IPS-15b (cell line): ENCODE measurements around the gene HCLS1.

Experiments
- H3K27me3 ChIP-seq: one replicate; pipeline ENCODE4 v1.6.1; 2013; ENCODE audit warnings: low read length; ENCODE audit not compliant: control insufficient read depth, insufficient read depth
- H3K36me3 ChIP-seq: one replicate; pipeline ENCODE4 v1.6.1; 2013; ENCODE audit warnings: low read length; ENCODE audit not compliant: control insufficient read depth, insufficient read depth
- H3K4me1 ChIP-seq: one replicate; pipeline ENCODE4 v1.6.1; 2013; ENCODE audit warnings: mild to moderate bottlenecking, low read length; ENCODE audit not compliant: control insufficient read depth, insufficient read depth
- H3K4me3 ChIP-seq: one replicate; pipeline ENCODE4 v1.5.1; 2013; ENCODE audit warnings: low read depth, low read length
- H3K9ac ChIP-seq: one replicate; pipeline ENCODE4 v1.6.1; 2013; ENCODE audit warnings: low read depth, mild to moderate bottlenecking, low read length
- H3K9me3 ChIP-seq: one replicate; pipeline ENCODE4 v1.6.1; 2013; ENCODE audit warnings: mild to moderate bottlenecking, low read length; ENCODE audit not compliant: control insufficient read depth, insufficient read depth

The HCLS1 gene

DNA sequence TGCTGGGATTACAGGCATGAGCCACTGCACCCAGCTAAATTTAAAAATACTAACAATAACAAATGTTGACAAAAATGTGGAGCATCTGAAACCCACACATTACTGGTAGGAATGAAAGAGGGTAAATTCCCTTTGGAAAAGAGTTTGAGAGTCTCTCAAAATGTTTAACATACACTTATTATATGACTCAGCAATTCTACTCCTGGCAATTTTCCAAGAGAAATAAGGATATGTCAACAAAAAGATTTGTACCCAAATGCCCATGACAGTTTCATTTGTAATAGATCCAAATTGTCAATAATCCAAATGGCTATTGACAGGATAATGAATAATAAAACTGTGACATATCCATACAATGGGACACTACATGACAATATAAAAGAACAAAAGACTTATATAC is 9.0 kb downstream of the HCLS1 start:
- Histone ChIP-seq H3K4me1 (no peaks in the 10 kb centered on the region), H3K27me3 (no peaks in the 10 kb centered on the region), H3K9ac (no peak overlapping the region), H3K9me3 (no peaks in the 10 kb centered on the region), H3K36me3 (no peaks in the 10 kb centered on the region), H3K4me3 (no peak overlapping the region)

- Histone ChIP-seq H3K9ac (no peak overlapping the region), H3K36me3 (no peaks in the 10 kb centered on the region), H3K4me1 (no peaks in the 10 kb centered on the region), H3K4me3 (no peak overlapping the region), H3K9me3 (no peaks in the 10 kb centered on the region), H3K27me3 (no peaks in the 10 kb centered on the region)
Measured at GRCh38 chr3:121649645-121650044, 11.1 kb downstream of the HCLS1 start.

DNA sequence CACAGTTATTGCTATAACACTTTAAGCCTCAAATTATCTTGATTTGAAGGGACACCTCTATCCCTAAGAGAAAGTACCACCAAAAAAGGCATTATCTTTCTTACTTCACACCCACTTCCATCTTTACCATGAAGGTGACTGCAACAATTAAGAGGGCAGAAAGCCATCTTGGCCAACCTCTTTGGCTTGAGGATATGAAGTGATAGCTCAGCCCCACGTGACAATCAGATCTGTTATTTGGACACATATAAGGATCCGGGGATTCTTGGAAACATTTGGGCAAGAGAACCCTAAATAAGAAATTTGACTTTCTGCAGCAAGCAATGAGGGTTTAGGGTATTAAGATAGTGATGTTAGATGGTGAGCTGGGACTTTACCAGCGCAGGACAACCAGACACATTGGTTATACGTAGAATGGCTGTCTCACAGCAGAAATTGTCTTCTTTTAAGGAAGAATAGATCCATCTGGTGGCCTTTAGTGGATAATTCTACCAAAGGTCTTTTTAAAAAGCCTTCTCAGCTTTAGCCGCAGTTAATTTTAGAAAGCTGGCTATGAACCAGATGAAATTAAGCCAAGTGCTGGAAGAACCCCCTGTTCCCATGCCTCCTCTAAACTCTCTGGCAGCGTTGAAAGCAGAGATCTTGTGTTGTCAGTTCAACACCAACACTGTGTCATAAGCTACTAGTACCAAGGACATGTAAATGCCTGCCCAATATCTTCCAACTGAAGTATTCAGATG is 12.3 kb downstream of the HCLS1 start:
- no peaks in the 10 kb centered on the region for H3K9me3 ChIP-seq
- H3K4me3 ChIP-seq = no peak overlapping the region
- H3K27me3 ChIP-seq = no peaks in the 10 kb centered on the region
- H3K4me1 ChIP-seq = peaks cover 7% of the 10 kb centered on the region
- no peaks in the 10 kb centered on the region for H3K36me3 ChIP-seq
- no peak overlapping the region for H3K9ac ChIP-seq

GRCh38 chr3:121645054-121645453 is 15.6 kb downstream of the HCLS1 start:
- H3K27me3 ChIP-seq = no peaks in the 10 kb centered on the region
- H3K4me1 ChIP-seq = peaks cover 12% of the 10 kb centered on the region
- H3K36me3 ChIP-seq = no peaks in the 10 kb centered on the region
- H3K9ac ChIP-seq = no peak overlapping the region
- no peaks in the 10 kb centered on the region for H3K9me3 ChIP-seq
- no peak overlapping the region for H3K4me3 ChIP-seq

- Histone ChIP-seq H3K9ac (no peak overlapping the region), H3K4me1 (peaks cover 12% of the 10 kb centered on the region), H3K9me3 (no peaks in the 10 kb centered on the region), H3K36me3 (no peaks in the 10 kb centered on the region), H3K27me3 (no peaks in the 10 kb centered on the region), H3K4me3 (no peak overlapping the region)
Measured at GRCh38 chr3:121642601-121643314, 17.9 kb downstream of the HCLS1 start.

DNA sequence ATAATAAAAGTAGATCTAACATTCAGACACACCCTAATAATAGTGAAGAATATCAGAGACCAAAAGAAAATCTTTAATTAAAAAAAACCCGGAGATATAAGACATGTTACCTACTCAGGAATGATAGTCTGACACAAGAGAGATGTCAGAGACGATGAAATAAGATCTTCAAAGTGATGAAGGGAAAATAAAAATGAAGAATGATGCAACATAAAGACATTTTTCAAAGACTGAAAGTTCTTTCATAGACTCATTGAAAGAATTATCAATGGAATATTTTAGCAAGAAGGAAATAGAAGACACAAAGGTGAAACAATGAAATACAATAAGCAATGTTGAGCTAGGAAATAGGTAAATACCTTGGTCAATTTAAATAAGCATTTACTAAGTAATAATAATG is 19.6 kb downstream of the HCLS1 start:
- Histone ChIP-seq H3K4me3 (no peak overlapping the region), H3K4me1 (peaks cover 12% of the 10 kb centered on the region), H3K9me3 (no peaks in the 10 kb centered on the region), H3K36me3 (no peaks in the 10 kb centered on the region), H3K27me3 (no peaks in the 10 kb centered on the region), H3K9ac (no peak overlapping the region)

- H3K27me3 ChIP-seq = no peaks in the 10 kb centered on the region
- H3K36me3 ChIP-seq = no peaks in the 10 kb centered on the region
- H3K4me1 ChIP-seq = peaks cover 1% of the 10 kb centered on the region
- H3K4me3 ChIP-seq = no peak overlapping the region
- no peak overlapping the region for H3K9ac ChIP-seq
- H3K9me3 ChIP-seq = no peaks in the 10 kb centered on the region
Measured at GRCh38 chr3:121637922-121638321, 22.8 kb downstream of the HCLS1 start.

- H3K4me3 ChIP-seq = no peak overlapping the region
- no peak overlapping the region for H3K9ac ChIP-seq
Measured at GRCh38 chr3:121630355-121630754, 30.3 kb downstream of the HCLS1 start.

DNA sequence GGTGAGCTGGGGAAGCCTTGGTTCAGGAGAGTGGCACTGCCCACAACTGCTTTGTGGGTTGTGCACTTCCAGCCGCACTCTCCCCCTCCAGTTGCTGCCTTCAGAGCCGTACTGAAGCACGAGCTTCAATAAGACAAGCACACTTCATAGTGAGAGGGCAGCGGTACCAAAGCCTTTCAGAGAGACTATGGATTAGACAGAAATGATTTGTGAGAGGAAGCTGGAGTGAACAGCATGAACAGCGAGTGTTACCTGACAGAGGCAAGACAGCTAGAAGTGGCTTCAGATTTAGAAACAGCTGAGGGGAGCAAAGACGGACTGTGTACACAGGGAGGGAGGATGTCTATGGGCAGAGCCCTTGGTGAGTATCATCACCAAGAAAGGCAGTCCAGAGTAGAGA is 31.1 kb downstream of the HCLS1 start:
- Histone ChIP-seq H3K36me3 (no peaks in the 10 kb centered on the region), H3K27me3 (no peaks in the 10 kb centered on the region), H3K9me3 (no peaks in the 10 kb centered on the region), H3K9ac (no peak overlapping the region), H3K4me1 (no peaks in the 10 kb centered on the region), H3K4me3 (no peak overlapping the region)

More at GRCh38 chr3:121630355-121630754, 30.3 kb downstream of the HCLS1 start:
- Histone ChIP-seq H3K36me3 (no peaks in the 10 kb centered on the region), H3K9me3 (no peaks in the 10 kb centered on the region), H3K27me3 (no peaks in the 10 kb centered on the region), H3K4me1 (no peaks in the 10 kb centered on the region)

- H3K9me3 ChIP-seq = no peaks in the 10 kb centered on the region
- H3K9ac ChIP-seq = no peak overlapping the region
- no peaks in the 10 kb centered on the region for H3K4me1 ChIP-seq
- H3K27me3 ChIP-seq = no peaks in the 10 kb centered on the region
- H3K36me3 ChIP-seq = no peaks in the 10 kb centered on the region
- no peak overlapping the region for H3K4me3 ChIP-seq
Measured at GRCh38 chr3:121627622-121628021, 33.1 kb downstream of the HCLS1 start.

DNA sequence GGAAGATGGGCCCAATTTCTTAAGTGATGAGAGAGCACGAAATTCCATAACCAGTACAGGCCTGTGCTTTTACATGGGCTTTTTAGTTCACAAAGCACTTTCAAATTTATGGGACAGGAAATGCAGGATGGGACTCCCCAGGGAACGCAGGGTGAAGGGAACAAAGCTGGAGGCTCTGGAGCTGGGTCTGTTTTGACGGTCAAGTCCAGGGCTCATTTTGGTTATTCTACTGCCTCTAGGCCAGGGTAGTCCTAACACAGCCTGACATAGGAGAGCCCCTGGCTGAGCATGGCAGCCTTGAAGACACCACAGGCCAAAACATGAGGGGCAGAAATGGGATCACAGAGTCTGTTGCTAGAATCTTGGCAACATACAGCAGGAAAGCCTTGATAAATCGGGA is 33.5 kb downstream of the HCLS1 start:
- Histone ChIP-seq H3K27me3 (no peaks in the 10 kb centered on the region), H3K36me3 (no peaks in the 10 kb centered on the region), H3K9me3 (no peaks in the 10 kb centered on the region), H3K9ac (no peak overlapping the region), H3K4me1 (no peaks in the 10 kb centered on the region), H3K4me3 (no peak overlapping the region)

GRCh38 chr3:121626495-121626894 is 34.2 kb downstream of the HCLS1 start:
- no peaks in the 10 kb centered on the region for H3K9me3 ChIP-seq
- H3K4me3 ChIP-seq = no peak overlapping the region
- no peak overlapping the region for H3K9ac ChIP-seq
- no peaks in the 10 kb centered on the region for H3K4me1 ChIP-seq
- H3K27me3 ChIP-seq = no peaks in the 10 kb centered on the region
- H3K36me3 ChIP-seq = no peaks in the 10 kb centered on the region
